Left lung (tissue), 10 donors: Measurements from ENCODE around the gene IFT88. TPM values are rescaled to one million over a fixed set of nuclear protein-coding genes. Genes with fewer than 3 reads are reported as not detected.
"Not testable (repeated sequence)": the region's sequence is repeated elsewhere in the genome, so short reads cannot be mapped to it uniquely, and the experiment has no call there.

Source experiments
- ATAC-seq: fragments of 200-7000 bp; cut with Tn5 transposase; one replicate; pipeline ENCODE4 v1.9.1; 2020; ENCODE audit warnings: moderate library complexity
- DNase-seq, 4 donors: peaks; one replicate each; pipeline ENCODE4 v3.0.0-alpha.2; 2013 to 2020
- H3K27ac ChIP-seq, 2 donors: fragments of 200-600 bp; sonication (generic) in 1 of 2; one replicate each; pipeline versions ENCODE4 v1.5.0 to v1.8.0; 2020 to 2021
- H3K27me3 ChIP-seq, 2 donors: fragments of 200-600 bp; sonication (generic) in 1 of 2; one replicate each; pipeline versions ENCODE4 v1.5.0 to v1.8.0; 2020 to 2021
- H3K36me3 ChIP-seq, 2 donors: fragments of 200-600 bp; sonication (generic) in 1 of 2; one replicate each; pipeline versions ENCODE4 v1.5.0 to v1.8.0; 2020 to 2021
- H3K4me1 ChIP-seq, 2 donors: fragments of 200-600 bp; one replicate each; pipeline ENCODE4 v1.8.0; 2021
- H3K4me3 ChIP-seq, 2 donors: fragments of 200-600 bp; sonication (generic) in 1 of 2; one replicate each; pipeline versions ENCODE4 v1.5.0 to v1.8.0; 2020 to 2021; ENCODE audit warnings: mild to moderate bottlenecking in 1 of 2
- H3K9me3 ChIP-seq, 2 donors: fragments of 200-600 bp; sonication (generic) in 1 of 2; one replicate each; pipeline versions ENCODE4 v1.5.0 to v1.8.0; 2020 to 2021
- CTCF ChIP-seq, 2 donors: fragments of 200-600 bp; sonication (generic) in 1 of 2; IDR thresholded peaks; one replicate each; pipeline versions ENCODE4 v1.5.0 to v1.8.0; 2021; ENCODE audit warnings: antibody characterized with exemption in 2 of 2
- intact Hi-C, 2 donors: fragments of 100-400 bp; cut with DNase I; formaldehyde crosslinking; loops; one replicate each; pipeline versions ENCODE4 v1.11.2 to v1.14.2; 2022
- polyA plus RNA-seq, 6 donors: library from polyadenylated mRNA; unstranded; fragments of 120-200 nt; gene quantifications; one replicate each; pipeline ENCODE4 v1.2.1, GENCODE V29; 2013; ENCODE audit not compliant: insufficient read length in 6 of 6
- total RNA-seq, 2 donors: library from RNA; stranded (reverse); fragmentation: NEBNext Ultra II Directional; extraction: Animal tissue kit (Norgen Biotek cat#: 25700); gene quantifications; one replicate each; pipeline ENCODE4 v1.2.1, GENCODE V29; 2021
- donor health status: DM: no; HTN: yes; CAD: no.
- donor health status: DM: no; HTN: no; CAD: no.

Gene IFT88
- total and polyA plus RNA-seq, 8 donors, result 13.5 to 37.9 (median 35.8) TPM

GRCh38 chr13:20671789-20672188, 104.8 kb downstream of the IFT88 start:
- Histone ChIP-seq H3K36me3 (peaks cover 0 to 15% of the 10 kb centered on the region in 2 donors), H3K4me3 (no peak overlapping the region), H3K27ac (no peak overlapping the region), H3K9me3 (no peaks in the 10 kb centered on the region), H3K27me3 (no peaks in the 10 kb centered on the region), H3K4me1 (no peaks in the 10 kb centered on the region)
- DNase-seq (no peak), ATAC-seq (no peak)
- intact Hi-C loops, result no loop called here
- no peak for TF ChIP-seq CTCF (IDR thresholded peaks at IDR 0.05)

- H3K36me3 ChIP-seq, result peaks cover 0 to 15% of the 10 kb centered on the region in 2 donors
- TF ChIP-seq CTCF (IDR thresholded peaks at IDR 0.05), result no peak
- no peaks in the 10 kb centered on the region for H3K9me3 ChIP-seq
- H3K27ac ChIP-seq, result no peak overlapping the region
- peak; percentile 80 for ATAC-seq
- no peak overlapping the region for H3K4me3 ChIP-seq
- H3K27me3 ChIP-seq, result no peaks in the 10 kb centered on the region
- no peaks in the 10 kb centered on the region for H3K4me1 ChIP-seq
- intact Hi-C loops, result no loop called here
- DNase-seq, result no peak
These were observed 105.8 kb downstream of the IFT88 start for GRCh38 chr13:20672772-20673171.

DNA sequence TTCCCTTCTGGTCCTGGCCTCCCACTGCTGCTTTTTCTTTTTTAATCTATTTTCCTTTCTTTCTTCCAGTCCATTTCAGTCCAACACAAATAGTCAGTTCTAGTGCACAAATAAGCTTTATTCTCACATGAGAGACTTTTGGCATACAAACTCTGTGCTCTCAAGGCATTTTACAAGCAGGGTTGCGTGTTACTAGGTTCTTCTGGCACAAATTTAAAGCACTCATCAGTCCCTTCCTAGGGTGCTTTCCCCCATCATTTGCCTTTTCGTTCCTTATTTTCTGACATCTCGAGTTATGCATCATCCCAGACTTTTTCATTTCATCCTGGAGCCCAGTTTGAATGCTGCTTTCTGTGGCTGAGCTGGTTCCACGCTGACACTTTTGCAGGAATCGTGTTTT, 106.8 kb downstream of the IFT88 start:
- no peaks in the 10 kb centered on the region for H3K9me3 ChIP-seq
- H3K27ac ChIP-seq, result no peak overlapping the region
- H3K36me3 ChIP-seq, result peaks cover 0 to 15% of the 10 kb centered on the region in 2 donors
- no peak for DNase-seq
- no peak for TF ChIP-seq CTCF (IDR thresholded peaks at IDR 0.05)
- H3K4me3 ChIP-seq, result no peak overlapping the region
- H3K27me3 ChIP-seq, result no peaks in the 10 kb centered on the region
- ATAC-seq, result no peak
- H3K4me1 ChIP-seq, result no peaks in the 10 kb centered on the region
- intact Hi-C loops, result no loop called here

DNA sequence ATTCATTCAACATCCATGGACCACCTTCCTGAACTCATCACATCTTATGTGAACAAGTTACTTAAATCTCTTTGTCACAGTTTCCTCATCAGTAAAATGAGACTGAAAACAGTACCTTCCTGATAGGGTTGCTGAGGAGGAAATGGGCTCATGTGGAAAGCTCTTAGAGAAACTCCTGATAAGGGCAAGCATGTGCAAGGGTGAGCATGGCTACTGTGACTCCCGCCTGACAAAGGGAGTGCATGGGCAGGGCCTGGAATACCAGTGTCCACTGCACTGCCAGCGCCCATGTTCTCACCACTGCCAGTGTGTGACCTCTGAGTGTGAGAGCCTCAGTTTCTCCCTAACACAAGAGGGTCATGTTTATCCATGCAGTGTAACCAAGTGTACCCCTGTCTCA, 109.3 kb downstream of the IFT88 start:
- Histone ChIP-seq H3K27ac (no peak overlapping the region), H3K4me3 (no peak overlapping the region), H3K9me3 (no peaks in the 10 kb centered on the region), H3K36me3 (peaks cover 0 to 15% of the 10 kb centered on the region in 2 donors), H3K27me3 (no peaks in the 10 kb centered on the region), H3K4me1 (no peaks in the 10 kb centered on the region)
- intact Hi-C loops, result no loop called here
- no peak for TF ChIP-seq CTCF (IDR thresholded peaks at IDR 0.05)
- ATAC-seq (no peak), DNase-seq (no peak)

DNA sequence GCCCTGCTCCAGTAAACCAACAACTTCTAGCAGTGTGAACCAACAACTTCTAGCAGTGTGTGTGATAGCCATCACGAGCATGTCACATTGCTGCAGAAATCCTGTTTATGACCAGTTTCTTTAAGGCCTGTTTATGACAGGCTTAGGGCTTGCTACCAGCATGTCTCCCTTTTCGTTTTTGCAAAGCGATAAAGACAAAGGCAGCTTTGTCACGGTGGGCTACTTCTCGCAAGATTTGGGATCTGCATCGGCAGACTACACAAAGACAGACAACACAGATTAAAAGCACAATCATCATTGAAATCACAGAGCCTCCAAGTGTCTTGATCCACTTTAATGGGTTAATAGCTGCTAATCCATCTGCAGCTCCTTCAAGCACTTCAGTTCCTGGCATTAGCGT, 111.6 kb downstream of the IFT88 start:
- H3K27ac ChIP-seq, DNase-seq, H3K9me3 ChIP-seq, H3K27me3 ChIP-seq, intact Hi-C loops, H3K4me1 ChIP-seq, H3K4me3 ChIP-seq: not testable (repeated sequence)
- H3K36me3 ChIP-seq, result peaks cover 0 to 12% of the 10 kb centered on the region in 2 donors
- peak; percentile 44 for ATAC-seq

GRCh38 chr13:20679879-20680278, 112.9 kb downstream of the IFT88 start:
- intact Hi-C loops, result no loop called here
- no peak for DNase-seq
- Histone ChIP-seq H3K4me1 (no peaks in the 10 kb centered on the region), H3K9me3 (no peaks in the 10 kb centered on the region), H3K27me3 (no peaks in the 10 kb centered on the region), H3K36me3 (peaks cover 0 to 9% of the 10 kb centered on the region in 2 donors), H3K27ac (no peak overlapping the region), H3K4me3 (no peak overlapping the region)
- ATAC-seq, result no peak
- TF ChIP-seq CTCF (IDR thresholded peaks at IDR 0.05), result no peak
